IPS-NIHi7 (cell line): ENCODE results near the gene TNFRSF8.

ENCODE experiments used
- DNase-seq: peaks from one replicate; pipeline ENCODE4 v3.0.0; 2012; ENCODE audit warnings: mixed read lengths; ENCODE audit errors: extremely low spot score

TNFRSF8 gene

DNA sequence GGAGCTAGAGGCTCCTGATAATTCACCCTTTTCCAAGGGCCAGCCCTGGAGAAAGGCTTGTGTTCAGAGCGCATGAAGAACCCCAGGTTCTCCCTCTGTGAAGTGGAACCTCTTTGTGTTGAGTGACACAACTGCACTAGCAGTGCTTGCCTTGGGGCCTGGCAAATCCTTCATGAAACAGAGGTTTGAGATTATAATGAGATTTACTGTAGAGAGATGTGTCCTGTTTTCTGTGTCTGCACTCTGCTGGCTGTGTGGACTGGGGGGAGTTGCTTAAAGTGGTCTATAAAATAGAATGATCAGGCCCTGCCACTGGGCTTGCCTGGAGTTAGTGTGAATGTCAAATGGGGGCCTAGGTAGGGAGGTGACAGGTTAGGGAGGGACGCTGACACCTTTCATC lies 92.2 kb downstream of the TNFRSF8 start:
- no peak for DNase-seq

- DNase-seq: no peak
These were observed 94.5 kb downstream of the TNFRSF8 start for GRCh38 chr1:12157366-12158231.

DNA sequence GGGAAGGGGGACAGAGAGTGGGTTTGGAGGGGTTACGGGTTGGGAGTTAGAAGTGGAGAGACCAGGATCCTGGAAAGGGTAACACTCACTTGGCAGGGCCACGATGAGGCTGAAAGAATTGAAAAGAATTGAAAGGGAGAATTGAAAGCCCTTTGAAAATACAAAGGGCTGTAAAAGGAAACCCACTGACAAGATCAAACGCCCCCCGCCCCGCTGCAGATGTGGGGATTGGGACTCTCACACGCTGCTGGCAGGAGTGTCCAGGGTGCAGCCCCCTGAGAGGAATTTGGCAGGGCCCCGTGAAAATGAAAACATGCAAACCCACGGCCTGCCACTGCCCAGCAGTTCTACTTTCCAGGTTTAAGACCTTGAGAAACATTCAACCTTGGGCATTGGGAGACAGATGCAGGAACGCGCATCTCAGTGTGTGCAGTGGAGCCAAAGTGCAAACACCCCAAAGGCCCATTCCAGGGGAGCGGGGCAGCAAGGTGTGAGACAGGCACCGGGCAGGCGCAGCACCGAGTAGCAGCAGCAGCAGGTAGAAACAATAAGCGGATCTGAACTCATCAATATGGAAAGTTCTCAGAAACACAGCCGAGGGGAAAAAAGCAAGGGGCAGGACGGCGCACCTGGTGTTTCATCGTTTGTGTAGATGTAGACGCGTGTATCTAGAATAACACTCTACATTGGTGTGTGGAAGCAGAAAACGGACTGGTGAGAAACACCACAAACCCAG lies 95.4 kb downstream of the TNFRSF8 start:
- DNase-seq: no peak

- DNase-seq: no peak
These were observed 96.7 kb downstream of the TNFRSF8 start for GRCh38 chr1:12159816-12160215.

- no peak for DNase-seq
These were observed 98.2 kb downstream of the TNFRSF8 start for GRCh38 chr1:12161324-12161661.

GRCh38 chr1:12161662-12162458 lies 98.8 kb downstream of the TNFRSF8 start:
- peak; percentile 69 for DNase-seq

GRCh38 chr1:12162459-12163137 lies 99.5 kb downstream of the TNFRSF8 start:
- no peak for DNase-seq

GRCh38 chr1:12163210-12163609 lies 100.1 kb downstream of the TNFRSF8 start:
- no peak for DNase-seq

DNA sequence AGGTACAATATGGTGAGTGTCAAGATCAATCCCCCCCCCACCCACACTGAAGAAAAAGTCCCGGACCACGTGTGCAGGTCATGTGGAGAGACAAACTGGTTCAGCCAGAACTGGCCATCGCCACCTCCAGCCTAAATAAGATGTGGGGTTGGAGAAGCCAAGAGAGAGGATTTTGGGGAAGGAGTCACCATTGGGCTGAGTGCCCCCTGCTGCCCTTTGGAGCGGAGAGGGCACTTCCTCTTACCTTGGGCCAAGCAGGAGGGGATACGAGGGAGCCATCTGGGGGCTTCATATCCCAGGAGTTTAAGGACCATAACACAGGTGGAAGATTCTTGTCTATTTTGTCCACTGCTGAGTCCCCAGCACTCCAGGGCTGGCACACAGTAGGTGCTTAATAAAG lies 101.1 kb downstream of the TNFRSF8 start:
- no peak for DNase-seq

DNA sequence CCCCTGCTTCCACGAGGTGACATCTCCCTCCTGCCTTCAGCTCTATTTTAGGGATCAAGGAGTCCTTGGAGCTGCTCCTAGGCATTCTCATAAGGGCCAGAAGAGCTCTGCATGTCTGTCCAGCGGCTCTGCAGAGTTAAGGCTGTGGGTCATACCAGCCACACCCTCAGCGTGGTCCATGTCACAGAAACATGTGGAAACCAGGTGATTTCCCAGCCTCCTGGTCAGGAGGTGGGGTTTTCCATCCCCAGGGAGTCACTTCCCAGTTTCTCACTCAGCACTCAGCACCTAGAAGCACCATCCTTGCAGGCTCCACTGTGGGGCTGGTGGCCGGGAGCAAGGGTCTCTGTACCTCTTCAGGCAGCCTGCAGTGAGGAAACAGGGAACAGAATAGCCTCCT lies 102.2 kb downstream of the TNFRSF8 start:
- DNase-seq: no peak

DNA sequence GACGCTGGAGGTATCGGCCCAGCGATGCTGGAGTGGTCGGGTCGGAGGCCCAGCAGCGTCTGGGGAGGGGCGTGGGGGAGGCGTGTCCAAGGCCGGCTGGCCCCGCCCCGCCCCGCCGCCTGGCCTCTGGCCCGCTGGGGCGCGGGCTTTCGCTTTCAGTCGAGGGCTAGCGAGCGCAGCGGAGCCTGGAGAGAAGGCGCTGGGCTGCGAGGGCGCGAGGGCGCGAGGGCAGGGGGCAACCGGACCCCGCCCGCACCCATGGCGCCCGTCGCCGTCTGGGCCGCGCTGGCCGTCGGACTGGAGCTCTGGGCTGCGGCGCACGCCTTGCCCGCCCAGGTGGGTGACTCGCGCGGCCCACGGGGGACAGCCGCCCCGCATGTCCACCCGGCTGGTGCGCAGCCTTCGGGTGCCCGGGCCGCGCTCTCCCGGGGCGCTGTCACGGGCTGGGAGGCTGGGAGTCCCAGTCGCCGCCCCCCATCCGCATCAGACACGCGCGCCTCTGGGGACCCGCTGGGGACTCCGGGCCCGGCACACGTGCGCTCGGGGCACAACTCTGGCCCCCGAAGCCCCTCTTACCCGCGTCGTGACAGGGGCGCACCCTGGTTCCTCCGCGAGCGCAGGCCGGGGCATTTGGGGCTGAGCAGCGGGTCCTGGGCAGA lies 103.9 kb downstream of the TNFRSF8 start, which contains the start of gene TNFRSF1B:
Gene TNFRSF1B, plus strand, starts transcription at position 158 of the 659 bp plus-strand sequence. Its CDS starts 101 bp downstream, at position 259.
- peak; percentile 93 for DNase-seq

- DNase-seq: no peak
These were observed 104.7 kb downstream of the TNFRSF8 start for GRCh38 chr1:12167493-12168429.

GRCh38 chr1:12168451-12169160 lies 105.5 kb downstream of the TNFRSF8 start:
- no peak for DNase-seq

DNA sequence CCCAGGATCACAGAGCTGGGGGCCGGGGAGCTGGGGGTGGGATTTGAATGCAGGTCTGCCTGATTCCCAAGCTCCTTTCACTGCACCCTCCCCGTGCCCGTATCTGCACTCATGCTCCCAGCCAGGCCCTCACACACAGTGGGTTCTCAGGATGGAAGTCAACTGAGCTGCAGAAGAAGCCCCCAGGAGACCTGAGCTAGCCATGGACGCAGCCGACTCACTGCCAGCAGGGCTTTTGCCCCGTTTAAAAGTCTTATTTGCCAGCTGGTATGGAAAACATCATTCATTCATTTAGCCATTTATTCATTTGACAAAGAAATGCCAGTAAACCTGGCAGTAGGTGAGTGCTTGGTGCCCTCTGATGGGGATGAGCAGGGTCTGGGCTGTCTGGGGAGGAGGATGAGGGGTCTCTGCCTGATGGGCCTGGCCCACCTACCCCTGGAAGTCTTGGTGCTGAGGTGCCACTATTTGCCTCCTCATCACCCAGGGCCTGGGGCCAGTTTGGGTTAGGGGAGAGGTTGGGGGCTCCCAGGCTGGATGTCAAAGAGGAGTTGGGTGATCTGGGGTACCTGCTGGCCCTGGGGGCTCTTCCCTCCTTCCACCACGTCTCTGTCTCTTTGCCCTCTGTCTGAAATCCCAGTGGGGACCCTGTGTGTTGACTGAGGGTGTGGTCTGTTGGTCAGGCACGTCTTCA lies 106.5 kb downstream of the TNFRSF8 start:
- DNase-seq: no peak

GRCh38 chr1:12170263-12170671 lies 107.2 kb downstream of the TNFRSF8 start:
- DNase-seq: no peak

DNA sequence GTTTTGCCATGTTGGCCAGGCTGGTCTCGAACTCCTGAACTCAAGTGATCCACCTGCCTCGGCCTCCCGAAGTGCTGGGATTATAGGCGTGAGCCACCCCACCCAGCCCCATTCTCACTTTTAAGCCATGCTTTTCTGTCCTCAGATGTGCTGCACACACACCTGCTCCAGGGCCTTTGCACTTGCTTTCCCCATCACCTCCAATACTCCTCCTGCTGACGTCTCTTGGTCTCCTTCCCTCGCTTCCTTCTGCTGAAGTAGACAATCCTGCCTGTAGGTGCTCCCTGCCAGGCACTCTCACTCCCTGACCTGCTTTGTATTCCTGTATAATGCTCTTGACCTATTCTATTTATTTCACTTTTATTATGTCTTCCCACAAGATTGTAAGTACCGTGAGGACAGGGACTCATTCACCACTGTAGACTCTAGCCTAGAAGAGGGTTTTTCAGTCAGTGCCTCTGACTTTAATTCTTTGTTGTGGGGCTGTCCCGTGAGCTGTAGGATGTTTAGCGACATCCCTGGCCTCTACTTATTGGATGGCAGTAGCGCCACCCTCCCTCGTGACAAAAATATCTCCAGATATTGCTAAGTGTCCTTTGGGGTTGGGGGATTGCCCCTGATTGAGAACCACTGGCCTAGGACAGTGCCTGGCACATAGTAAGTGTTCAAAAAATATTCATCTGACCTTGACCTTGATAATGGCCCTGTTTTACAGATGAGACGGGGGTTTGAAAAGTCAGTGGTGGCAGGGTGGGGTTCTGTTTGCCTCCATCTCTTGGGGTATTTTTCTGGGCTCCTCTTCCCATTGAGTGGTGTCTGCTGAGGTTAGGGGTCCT lies 108.3 kb downstream of the TNFRSF8 start:
- DNase-seq: no peak

GRCh38 chr1:12172042-12172851 lies 109.1 kb downstream of the TNFRSF8 start:
- DNase-seq: no peak
